HEK293 (cell line): ENCODE data around the gene SMIM13.
A peak's percentile ranks its signal among the peaks of the same experiment; 100 is the strongest.

Source experiments
- BCL6B ChIP-seq: fragments of 450-650 bp; formaldehyde crosslinking; IDR thresholded peaks from 2 replicates; pipeline ENCODE4 v1.5.1; 2017; ENCODE audit warnings: missing biosample characterization, missing genetic modification characterization
- EGR2 ChIP-seq: fragments of 450-650 bp; formaldehyde crosslinking; IDR thresholded peaks from 2 replicates; pipeline ENCODE4 v1.5.1; 2016; ENCODE audit warnings: low read depth, missing biosample characterization, missing genetic modification characterization
- GLI2 ChIP-seq: fragments of 450-650 bp; formaldehyde crosslinking; IDR thresholded peaks from 2 replicates; pipeline ENCODE4; 2017; ENCODE audit warnings: missing biosample characterization, missing genetic modification characterization, low read depth, borderline replicate concordance
- INSM2 ChIP-seq: fragments of 450-650 bp; formaldehyde crosslinking; IDR thresholded peaks from 2 replicates; pipeline ENCODE4 v1.5.1; 2016; ENCODE audit warnings: missing biosample characterization, missing genetic modification characterization
- OVOL3 ChIP-seq: fragments of 450-650 bp; formaldehyde crosslinking; IDR thresholded peaks from 2 replicates; pipeline ENCODE4 v1.5.1; 2016; ENCODE audit warnings: missing biosample characterization, missing genetic modification characterization
- SP7 ChIP-seq: fragments of 450-650 bp; formaldehyde crosslinking; IDR thresholded peaks from 2 replicates; pipeline ENCODE4 v1.5.1; 2016; ENCODE audit warnings: missing biosample characterization, missing genetic modification characterization
- ZBTB1 ChIP-seq: fragments of 450-650 bp; formaldehyde crosslinking; IDR thresholded peaks from 2 replicates; pipeline ENCODE4 v1.5.1; 2016; ENCODE audit warnings: missing biosample characterization, missing genetic modification characterization
- ZFHX2 ChIP-seq: fragments of 450-650 bp; formaldehyde crosslinking; conservative IDR thresholded peaks from 2 replicates; pipeline ENCODE4 v1.5.1; 2016; ENCODE audit warnings: missing biosample characterization, missing genetic modification characterization
- ZFP37 ChIP-seq: fragments of 450-650 bp; formaldehyde crosslinking; IDR thresholded peaks from 2 replicates; pipeline ENCODE4 v1.5.1; 2016; ENCODE audit warnings: missing biosample characterization, missing genetic modification characterization
- ZNF10 ChIP-seq: fragments of 450-650 bp; formaldehyde crosslinking; IDR thresholded peaks from 2 replicates; pipeline ENCODE4 v1.5.1; 2017; ENCODE audit warnings: missing biosample characterization, missing genetic modification characterization
- ZNF169 ChIP-seq: fragments of 450-650 bp; formaldehyde crosslinking; IDR thresholded peaks from 2 replicates; pipeline ENCODE4 v1.5.1; 2016; ENCODE audit warnings: missing biosample characterization, missing genetic modification characterization
- ZNF18 ChIP-seq: fragments of 450-650 bp; formaldehyde crosslinking; IDR thresholded peaks from 2 replicates; pipeline ENCODE4 v1.5.1; 2016; ENCODE audit warnings: missing biosample characterization, missing genetic modification characterization
- ZNF2 ChIP-seq: fragments of 450-650 bp; formaldehyde crosslinking; IDR thresholded peaks from 2 replicates; pipeline ENCODE4 v1.5.1; 2016; ENCODE audit warnings: missing biosample characterization, missing genetic modification characterization
- ZNF223 ChIP-seq: fragments of 450-650 bp; formaldehyde crosslinking; IDR thresholded peaks from 2 replicates; pipeline ENCODE4 v1.5.1; 2016; ENCODE audit warnings: missing biosample characterization, missing genetic modification characterization
- ZNF324 ChIP-seq: fragments of 450-650 bp; formaldehyde crosslinking; IDR thresholded peaks from 2 replicates; pipeline ENCODE4 v1.5.1; 2016; ENCODE audit warnings: missing biosample characterization, missing genetic modification characterization
- ZNF366 ChIP-seq: fragments of 450-650 bp; formaldehyde crosslinking; conservative IDR thresholded peaks from 2 replicates; pipeline ENCODE4 v1.5.1; 2016; ENCODE audit warnings: missing biosample characterization, missing genetic modification characterization
- ZNF404 ChIP-seq: fragments of 450-650 bp; formaldehyde crosslinking; IDR thresholded peaks from 2 replicates; pipeline ENCODE4 v1.5.1; 2017; ENCODE audit warnings: missing biosample characterization, missing genetic modification characterization
- ZNF473 ChIP-seq: fragments of 450-650 bp; formaldehyde crosslinking; IDR thresholded peaks from 2 replicates; pipeline ENCODE4 v1.5.1; 2017; ENCODE audit warnings: missing biosample characterization, missing genetic modification characterization
- ZNF513 ChIP-seq: fragments of 450-650 bp; IDR thresholded peaks from 2 replicates; pipeline ENCODE4 v1.5.1; 2018; ENCODE audit warnings: missing biosample characterization, missing genetic modification characterization
- ZNF571 ChIP-seq: fragments of 450-650 bp; formaldehyde crosslinking; IDR thresholded peaks from 2 replicates; pipeline ENCODE4 v1.5.0; 2017; ENCODE audit warnings: missing biosample characterization, missing genetic modification characterization
- ZNF580 ChIP-seq: fragments of 450-650 bp; formaldehyde crosslinking; IDR thresholded peaks from 2 replicates; pipeline ENCODE4 v1.5.1; 2016; ENCODE audit warnings: missing biosample characterization, missing genetic modification characterization
- ZNF596 ChIP-seq: fragments of 450-650 bp; IDR thresholded peaks from 2 replicates; pipeline ENCODE4 v1.5.0; 2018; ENCODE audit warnings: missing biosample characterization, mild to moderate bottlenecking, missing genetic modification characterization, moderate library complexity
- ZNF645 ChIP-seq: fragments of 450-650 bp; formaldehyde crosslinking; IDR thresholded peaks from 2 replicates; pipeline ENCODE4; 2016; ENCODE audit warnings: missing biosample characterization, missing genetic modification characterization
- ZNF660 ChIP-seq: fragments of 450-650 bp; IDR thresholded peaks from 2 replicates; pipeline ENCODE4 v1.5.1; 2018; ENCODE audit warnings: missing biosample characterization, mild to moderate bottlenecking, missing genetic modification characterization
- ZNF692 ChIP-seq: fragments of 450-650 bp; formaldehyde crosslinking; IDR thresholded peaks from 2 replicates; pipeline ENCODE4 v1.5.1; 2016; ENCODE audit warnings: missing biosample characterization, missing genetic modification characterization
- ZNF704 ChIP-seq: fragments of 450-650 bp; formaldehyde crosslinking; IDR thresholded peaks from 2 replicates; pipeline ENCODE4 v1.5.1; 2016; ENCODE audit warnings: missing biosample characterization, missing genetic modification characterization
- ZNF747 ChIP-seq: fragments of 450-650 bp; formaldehyde crosslinking; IDR thresholded peaks from 2 replicates; pipeline ENCODE4 v1.5.1; 2016; ENCODE audit warnings: missing biosample characterization, missing genetic modification characterization
- ZNF76 ChIP-seq: fragments of 450-650 bp; formaldehyde crosslinking; IDR thresholded peaks from 2 replicates; pipeline ENCODE4; 2016; ENCODE audit warnings: low read depth, missing biosample characterization, missing genetic modification characterization, borderline replicate concordance
- ZNF768 ChIP-seq: fragments of 450-650 bp; formaldehyde crosslinking; IDR thresholded peaks from 2 replicates; pipeline ENCODE4 v1.5.1; 2018; ENCODE audit warnings: missing biosample characterization, mild to moderate bottlenecking, missing genetic modification characterization
- ZNF837 ChIP-seq: fragments of 450-650 bp; formaldehyde crosslinking; IDR thresholded peaks from 2 replicates; pipeline ENCODE4 v1.5.1; 2016; ENCODE audit warnings: missing biosample characterization, missing genetic modification characterization
- ZXDB ChIP-seq: fragments of 450-650 bp; formaldehyde crosslinking; IDR thresholded peaks from 2 replicates; pipeline ENCODE4 v1.5.1; 2016; ENCODE audit warnings: missing biosample characterization, missing genetic modification characterization

SMIM13 gene

GRCh38 chr6:11120271-11121005, 26.8 kb downstream of the SMIM13 start (continued):
- TF ChIP-seq ZNF513 (tag by site-specific recombination) = no peak
- TF ChIP-seq ZNF169 = no peak
- no peak for TF ChIP-seq ZNF837 (tag by site-specific recombination)
- peak; percentile 86 for TF ChIP-seq ZNF366
- TF ChIP-seq ZNF596 = no peak
- TF ChIP-seq ZBTB1 (tag by site-specific recombination) = no peak
- TF ChIP-seq ZNF2 (tag by site-specific recombination) = peak; percentile 50; the same call in 1 of the 2 replicates
- peak; percentile 86 for TF ChIP-seq SP7 (tag by site-specific recombination)
- no peak; the same call in 1 of the 2 replicates for TF ChIP-seq ZNF76 (tag by site-specific recombination)
- peak; percentile 95 for TF ChIP-seq ZNF660 (tag by site-specific recombination)
- TF ChIP-seq GLI2 (tag by site-specific recombination) = no peak
- TF ChIP-seq OVOL3 (tag by site-specific recombination) = no peak
- TF ChIP-seq ZNF747 (tag by site-specific recombination) = no peak
- no peak for TF ChIP-seq EGR2 (tag by site-specific recombination)
- 0 out of 2 replicates have a peak, but pooled peaks have one; percentile 59 for TF ChIP-seq ZNF10
- TF ChIP-seq BCL6B (tag by site-specific recombination) = peak; percentile 36; the same call in 1 of the 2 replicates
- peak; percentile 78 for TF ChIP-seq ZNF580 (tag by site-specific recombination)
- no peak for TF ChIP-seq ZNF645 (tag by site-specific recombination)
- peak; percentile 75 for TF ChIP-seq ZNF692 (tag by site-specific recombination)
- TF ChIP-seq ZNF324 = peak; percentile 73; the same call in 1 of the 2 replicates
- TF ChIP-seq ZXDB (tag by site-specific recombination) = peak; percentile 54; the same call in 1 of the 2 replicates
- no peak for TF ChIP-seq ZFP37 (tag by site-specific recombination)
- TF ChIP-seq ZNF473 = no peak
- TF ChIP-seq ZNF223 (tag by site-specific recombination) = no peak
- TF ChIP-seq ZNF18 (tag by site-specific recombination) = peak; percentile 86
- no peak for TF ChIP-seq ZNF404
- TF ChIP-seq ZNF571 = no peak
- TF ChIP-seq ZFHX2 (tag by site-specific recombination) = no peak
- peak; percentile 35; the same call in 1 of the 2 replicates for TF ChIP-seq INSM2
- TF ChIP-seq ZNF768 (tag by site-specific recombination) = peak; percentile 82
- no peak for TF ChIP-seq ZNF704 (tag by site-specific recombination)
